HAP-1 (cell line): Measurements from ENCODE around the gene FOXA1.

Source experiments
- DNase-seq, 2 experiments: peaks; one replicate each; pipeline ENCODE4 v3.0.0-alpha.2; 2016 to 2020; ENCODE audit warnings: low spot score in 2 of 2
- H3K27me3 ChIP-seq: fragments of 250-450 bp; sonication (Bioruptor Pico); 2 replicates; pipeline ENCODE4 v1.5.1; 2020; ENCODE audit warnings: low read depth, mild to moderate bottlenecking, moderate library complexity
- H3K36me3 ChIP-seq: fragments of 250-450 bp; sonication (Bioruptor Pico); replicated peaks from 2 replicates; pipeline ENCODE4 v1.5.1; 2020; ENCODE audit warnings: mild to moderate bottlenecking
- H3K4me1 ChIP-seq: fragments of 250-450 bp; sonication (Bioruptor Pico); 2 replicates; pipeline ENCODE4 v1.5.1; 2020; ENCODE audit warnings: mild to moderate bottlenecking
- H3K4me3 ChIP-seq: fragments of 250-450 bp; sonication (Bioruptor Pico); 2 replicates; pipeline ENCODE4 v1.5.1; 2020; ENCODE audit warnings: mild to moderate bottlenecking, moderate library complexity
- H3K9me3 ChIP-seq: fragments of 250-450 bp; sonication (Bioruptor Pico); 2 replicates; pipeline ENCODE4 v1.5.1; 2020; ENCODE audit warnings: mild to moderate bottlenecking, moderate library complexity
- in situ Hi-C: fragments of 300-500 bp; cut with MboI; formaldehyde crosslinking; loops from 3 replicates; pipeline ENCODE4 v1.14.3; 2020; ENCODE audit warnings: low sequenced_read_pairs, inconsistent platforms, mixed read lengths

Gene FOXA1

DNA sequence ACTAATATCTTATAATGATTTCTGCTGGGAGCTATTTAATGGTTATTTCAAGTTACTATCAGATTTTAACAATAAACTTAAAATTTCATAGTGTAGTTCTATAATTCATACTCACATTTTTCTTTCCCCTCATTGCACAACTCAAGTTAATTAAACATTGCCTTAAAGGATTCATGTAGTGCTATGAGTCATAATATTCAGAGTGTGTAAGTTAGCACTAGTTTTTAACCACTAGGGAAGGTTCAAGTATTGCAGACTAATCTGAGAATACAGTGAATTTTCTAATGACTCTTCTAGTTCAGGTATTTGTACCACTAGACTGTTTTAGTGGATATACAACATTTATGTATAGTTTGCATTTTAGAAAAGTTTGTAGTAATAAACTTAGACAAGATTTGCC lies 49.9 kb downstream of the FOXA1 start:
- Histone ChIP-seq H3K4me3 (no peak overlapping the region), H3K9me3 (no peaks in the 10 kb centered on the region), H3K4me1 (no peaks in the 10 kb centered on the region), H3K36me3 (no peaks in the 10 kb centered on the region), H3K27me3 (peaks cover 4% of the 10 kb centered on the region; the same call in 1 of the 2 replicates)
- DNase-seq = no peak
- in situ Hi-C loops = no loop called here

DNA sequence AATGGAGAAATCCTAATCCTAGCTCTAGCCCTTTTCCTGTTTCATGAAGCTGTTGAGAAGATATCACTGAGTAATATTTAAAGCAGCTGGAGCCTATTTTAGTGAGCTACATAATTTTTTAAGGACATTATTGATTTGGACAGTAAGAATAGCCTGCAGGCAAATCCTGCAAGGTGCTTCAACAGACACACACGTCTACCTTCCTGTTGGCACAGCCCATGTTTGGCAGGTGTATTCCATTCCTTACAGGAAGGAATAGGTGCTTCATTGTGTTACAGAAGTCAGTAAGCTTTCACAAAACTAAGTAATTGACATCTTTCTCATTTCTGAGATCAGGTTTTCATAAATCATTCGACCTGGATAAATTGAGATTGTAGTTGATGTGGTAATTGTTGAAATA lies 50.6 kb downstream of the FOXA1 start:
- in situ Hi-C loops = no loop called here
- no peak for DNase-seq

GRCh38 chr14:37539992-37540391 lies 55.1 kb downstream of the FOXA1 start:
- Histone ChIP-seq H3K36me3 (no peaks in the 10 kb centered on the region), H3K27me3 (no peaks in the 10 kb centered on the region), H3K9me3 (no peaks in the 10 kb centered on the region), H3K4me1 (no peaks in the 10 kb centered on the region), H3K4me3 (no peak overlapping the region)
- in situ Hi-C loops = no loop called here
- DNase-seq = no peak

More for the DNA sequence above, 50.6 kb downstream of the FOXA1 start:
- Histone ChIP-seq H3K4me3 (no peak overlapping the region), H3K9me3 (no peaks in the 10 kb centered on the region), H3K36me3 (no peaks in the 10 kb centered on the region), H3K4me1 (no peaks in the 10 kb centered on the region), H3K27me3 (peaks cover 4% of the 10 kb centered on the region; the same call in 1 of the 2 replicates)
